HS-27A (cell line): ENCODE results near the gene ANKRD44.

Source experiments
- DNase-seq: peaks from one replicate; pipeline ENCODE4 v3.0.0-alpha.2; 2012; ENCODE audit warnings: low read depth, missing footprints

ANKRD44 gene

GRCh38 chr2:197207598-197207997 lies 103.0 kb downstream of the ANKRD44 start:
- no peak for DNase-seq

- no peak for DNase-seq
These were observed 103.5 kb downstream of the ANKRD44 start for GRCh38 chr2:197207106-197207505.

- DNase-seq = no peak
These were observed 104.9 kb downstream of the ANKRD44 start for GRCh38 chr2:197205585-197206215.

- no peak for DNase-seq
These were observed 105.9 kb downstream of the ANKRD44 start for GRCh38 chr2:197204519-197205250.

GRCh38 chr2:197201874-197202273 lies 108.7 kb downstream of the ANKRD44 start:
- DNase-seq = no peak

- DNase-seq = no peak
These were observed 109.9 kb downstream of the ANKRD44 start for GRCh38 chr2:197200762-197201058.

GRCh38 chr2:197200051-197200761 lies 110.4 kb downstream of the ANKRD44 start:
- DNase-seq = no peak

- DNase-seq = no peak
These were observed 111.7 kb downstream of the ANKRD44 start for GRCh38 chr2:197198890-197199289.

- DNase-seq = no peak
These were observed 112.7 kb downstream of the ANKRD44 start for GRCh38 chr2:197197895-197198311.

- no peak for DNase-seq
These were observed 113.9 kb downstream of the ANKRD44 start for GRCh38 chr2:197196541-197197180.

- no peak for DNase-seq
These were observed 115.1 kb downstream of the ANKRD44 start for GRCh38 chr2:197195518-197195917.

GRCh38 chr2:197191940-197192322 lies 118.6 kb downstream of the ANKRD44 start:
- no peak for DNase-seq

GRCh38 chr2:197191177-197191939 lies 119.2 kb downstream of the ANKRD44 start:
- DNase-seq = no peak

GRCh38 chr2:197190100-197190432 lies 120.5 kb downstream of the ANKRD44 start:
- DNase-seq = no peak

GRCh38 chr2:197189426-197190099 lies 121.0 kb downstream of the ANKRD44 start:
- no peak for DNase-seq

- DNase-seq = no peak
These were observed 124.9 kb downstream of the ANKRD44 start for GRCh38 chr2:197185676-197186075.

- DNase-seq = no peak
These were observed 125.5 kb downstream of the ANKRD44 start for GRCh38 chr2:197184959-197185586.

GRCh38 chr2:197183355-197183754 lies 127.2 kb downstream of the ANKRD44 start:
- DNase-seq = no peak

- DNase-seq = no peak
These were observed 127.9 kb downstream of the ANKRD44 start for GRCh38 chr2:197182668-197183067.

- DNase-seq = no peak
These were observed 129.1 kb downstream of the ANKRD44 start for GRCh38 chr2:197181491-197181890.
